GM12878 (cell line): ENCODE measurements around the gene RAB3C. TPM values are rescaled to one million over a fixed set of nuclear protein-coding genes. Genes with fewer than 3 reads are reported as not detected.

Experiments used
- ATAC-seq: fragments of 200-7000 bp; cut with Tn5 transposase; 3 replicates; pipeline ENCODE4 v1.9.1; 2020; ENCODE audit warnings: mild to moderate bottlenecking, moderate library complexity
- BruUV-seq: library from RNA; stranded (reverse); fragments of 400-500 nt; replicated peaks from 2 replicates; lab custom pipeline; 2021; lab: Mats Ljungman, UMichigan
- CTCF ChIA-PET: fragments of 300-600 bp; sonication (Branson Sonifier 250); formaldehyde crosslinking; extraction: SDS; loops from one replicate; lab custom pipeline; 2021; ENCODE audit warnings: inconsistent platforms; lab: Yijun Ruan, JAX
- POLR2A ChIA-PET: fragments of 350-600 bp; formaldehyde crosslinking; extraction: SDS; loops from one replicate; lab custom pipeline; 2021; ENCODE audit warnings: inconsistent platforms; lab: Charles Lee
- RAD21 ChIA-PET: fragments of 300-600 bp; sonication (Branson Sonifier 250); formaldehyde crosslinking; loops from one replicate; lab custom pipeline; 2023; ENCODE audit warnings: antibody characterized with exemption; ENCODE audit not compliant: unreplicated experiment; lab: Charles Lee
- SMC1A ChIA-PET: fragments of 300-600 bp; sonication (Branson Sonifier 250); formaldehyde crosslinking; loops from one replicate; lab custom pipeline; 2023; ENCODE audit not compliant: unreplicated experiment, uncharacterized antibody; lab: Charles Lee
- DNase-seq: peaks from one replicate; pipeline ENCODE4 v3.0.0-alpha.2; 2011; ENCODE audit warnings: low read depth, low spot score
- FAIRE-seq: peaks from 3 replicates; lab custom pipeline; 2011; peaks lifted over from hg19 to GRCh38; lab: Jason Lieb, UNC
- H2AFZ ChIP-seq: 2 replicates; pipeline ENCODE4 v1.6.0; 2011; ENCODE audit warnings: low read depth, low read length, control low read depth; ENCODE audit not compliant: control insufficient read depth
- H3K27ac ChIP-seq: 2 replicates; pipeline ENCODE4 v1.5.1; 2011; ENCODE audit warnings: control low read depth; ENCODE audit not compliant: control insufficient read depth, insufficient read depth
- H3K27me3 ChIP-seq, 2 experiments: replicated peaks in 1 of 2; 2 replicates each; pipeline versions ENCODE4 v1.6.0 to v1.6.1; 2011; ENCODE audit warnings: low read length in 1 of 2; ENCODE audit not compliant: control insufficient read depth in 2 of 2, insufficient read depth in 2 of 2
- H3K36me3 ChIP-seq, 2 experiments: 2 replicates each; pipeline ENCODE4 v1.5.1; 2011; ENCODE audit warnings: low read length in 1 of 2; ENCODE audit not compliant: control insufficient read depth in 2 of 2, insufficient read depth in 2 of 2
- H3K4me1 ChIP-seq: 2 replicates; pipeline ENCODE4 v1.6.1; 2011; ENCODE audit warnings: mild to moderate bottlenecking, low read length, moderate library complexity, mixed read lengths; ENCODE audit not compliant: control insufficient read depth, insufficient read depth
- H3K4me2 ChIP-seq: 2 replicates; pipeline ENCODE4 v1.6.0; 2011; ENCODE audit warnings: control low read depth; ENCODE audit not compliant: control insufficient read depth, insufficient read depth
- H3K4me3 ChIP-seq: fragments of 200-600 bp; sonication (generic); 2 replicates; pipeline ENCODE4 v1.5.1; 2016
- H3K79me2 ChIP-seq: 2 replicates; pipeline ENCODE4 v1.6.0; 2011; ENCODE audit warnings: low read length; ENCODE audit not compliant: control insufficient read depth, insufficient read depth
- H3K9ac ChIP-seq: 2 replicates; pipeline ENCODE4 v1.8.0; 2011; ENCODE audit warnings: low read length, control low read depth, mixed read lengths; ENCODE audit not compliant: control insufficient read depth, insufficient read depth
- H3K9me3 ChIP-seq: replicated peaks from 3 replicates; pipeline ENCODE4 v1.5.1; 2011; ENCODE audit warnings: mild to moderate bottlenecking, low read length; ENCODE audit not compliant: control insufficient read depth, insufficient read depth
- H4K20me1 ChIP-seq: 2 replicates; pipeline ENCODE4 v1.6.0; 2011; ENCODE audit not compliant: control insufficient read depth, insufficient read depth
- ATF2 ChIP-seq: IDR thresholded peaks from 2 replicates; pipeline ENCODE4 v1.6.1; 2012; ENCODE audit warnings: low read length, inconsistent platforms
- CBX5 ChIP-seq: sonication (generic); IDR thresholded peaks from 2 replicates; pipeline ENCODE4 v1.6.1; 2016; ENCODE audit warnings: low read depth, moderate library complexity, mild to moderate bottlenecking, inconsistent platforms
- IKZF1 ChIP-seq: fragments of 450-650 bp; conservative IDR thresholded peaks from 2 replicates; pipeline ENCODE4 v1.6.1; 2017; ENCODE audit warnings: antibody characterized with exemption, mild to moderate bottlenecking
- MEF2A ChIP-seq: IDR thresholded peaks from 2 replicates; pipeline ENCODE4 v1.6.1; 2011; ENCODE audit warnings: low read depth, mild to moderate bottlenecking, low read length, moderate library complexity; ENCODE audit not compliant: insufficient read depth
- NR2C2 ChIP-seq: IDR thresholded peaks from 2 replicates; pipeline ENCODE4 v1.6.1; 2011; ENCODE audit warnings: borderline replicate concordance, low read depth; ENCODE audit not compliant: control insufficient read depth, insufficient read length
- RELB ChIP-seq: fragments of 450-650 bp; IDR thresholded peaks from 2 replicates; pipeline ENCODE4 v1.6.1; 2017; ENCODE audit warnings: low read depth, mild to moderate bottlenecking, moderate library complexity
- SUPT20H ChIP-seq: IDR thresholded peaks from 2 replicates; pipeline ENCODE4 v1.6.1; 2011; ENCODE audit warnings: low read depth, mild to moderate bottlenecking, low read length, moderate library complexity, borderline replicate concordance; ENCODE audit not compliant: control insufficient read depth
- YBX1 ChIP-seq: fragments of 450-650 bp; IDR thresholded peaks from 2 replicates; pipeline ENCODE4 v1.6.1; 2016; ENCODE audit warnings: antibody characterized with exemption
- ZNF622 ChIP-seq: fragments of 450-650 bp; IDR thresholded peaks from 2 replicates; pipeline ENCODE4 v1.6.1; 2017; ENCODE audit warnings: mild to moderate bottlenecking, inconsistent platforms
- WGBS: methylation state at CpG from one replicate; pipeline ENCODE4 v1.1.6; 2016; ENCODE audit warnings: low lambda C conversion rate; ENCODE audit not compliant: insufficient replicate concordance, insufficient coverage; ENCODE audit errors: missing lambda C conversion rate; 5-methylcytosine and 5-hydroxymethylcytosine counted together
- in situ Hi-C: fragments of 300-500 bp; cut with MboI; formaldehyde crosslinking; loops from 9 replicates; pipeline ENCODE4 v1.14.3; 2018; ENCODE audit warnings: mixed read lengths
- intact Hi-C: fragments of 100-400 bp; cut with micrococcal nuclease; formaldehyde crosslinking; loops from one replicate; pipeline ENCODE4 v1.14.2; 2022; ENCODE audit not compliant: unreplicated experiment
- polyA plus RNA-seq, 11 experiments: library from polyadenylated mRNA; depleted of rRNA in 4 of 11; unstranded in 6 of 11; stranded (reverse) in 5 of 11; fragments of >200 nt; fragmentation: Nextera tagmentation in 4 of 11; fragmentation: Illumina TruSeq in 1 of 11; extraction: Ambion mirVana in 4 of 11; extraction: Trizol in 1 of 11; gene quantifications; 1 replicate in 1 of 11; 2 replicates in 10 of 11; pipeline versions ENCODE4 v1.2.1 to v1.2.3, GENCODE V29; 2011 to 2016; ENCODE audit warnings: inconsistent platforms in 2 of 11, missing spikeins in 2 of 11, low read depth in 1 of 11
- total RNA-seq, 4 experiments: library from RNA; depleted of rRNA in 3 of 4; stranded (reverse); fragments of >200 nt in 3 of 4; fragmentation: Illumina TruSeq in 1 of 4; extraction: Trizol in 1 of 4; gene quantifications; 2 replicates each; pipeline versions ENCODE4 v1.2.1 to v1.2.3, GENCODE V29; 2013 to 2021
- TF ChIP-seq, protein P1 (sequence below): fragments of 450-650 bp; IDR thresholded peaks from 2 replicates; pipeline ENCODE4 v1.6.1; 2017; ENCODE audit warnings: mild to moderate bottlenecking, moderate library complexity
- TF ChIP-seq, protein P2 (sequence below): fragments of 450-650 bp; IDR thresholded peaks from 2 replicates; pipeline ENCODE4 v1.6.1; 2018; ENCODE audit warnings: mild to moderate bottlenecking, low read depth, moderate library complexity; ENCODE audit not compliant: partially characterized antibody
- TF ChIP-seq, protein P3 (sequence below): fragments of 450-650 bp; IDR thresholded peaks from 2 replicates; pipeline ENCODE4 v1.6.1; 2016; ENCODE audit warnings: mild to moderate bottlenecking

The RAB3C gene
- total and polyA plus RNA-seq, 10 of the 15 experiments (the other 5 are each of a cell fraction or from before 2014, with no cell fraction given): not detected

DNA sequence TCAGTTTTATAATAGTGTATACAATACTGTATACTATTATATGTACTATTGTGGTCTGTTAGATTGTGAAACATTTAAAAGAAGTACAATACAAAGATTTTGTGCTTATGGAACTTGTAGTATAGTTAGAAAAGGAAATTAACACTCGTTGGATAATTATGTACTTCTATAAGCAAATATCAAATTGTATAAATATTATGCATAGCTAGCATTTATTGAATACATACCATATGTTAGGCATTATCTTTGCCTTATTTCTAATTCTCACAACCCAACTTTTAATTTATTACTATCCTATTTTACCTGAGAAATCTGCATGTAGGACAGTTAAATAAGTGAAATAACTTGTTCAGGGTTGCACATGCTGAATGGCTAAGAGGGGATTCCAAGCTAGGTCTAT, 37.5 kb downstream of the RAB3C start:
- BruUV-seq: no TSS peak

More for the DNA sequence above, 37.5 kb downstream of the RAB3C start:
- DNase-seq: no peak
- intact Hi-C loops: no loop called here
- no peak for ATAC-seq
- in situ Hi-C loops: no loop called here
- POLR2A ChIA-PET: no interaction called here
- no peak overlapping the region for H3K4me2 ChIP-seq
- no peaks in the 10 kb centered on the region for H3K79me2 ChIP-seq
- FAIRE-seq: no peak
- no peaks in the 10 kb centered on the region for H3K36me3 ChIP-seq
- SMC1A ChIA-PET: no interaction called here
- RAD21 ChIA-PET: no interaction called here
- no peaks in the 10 kb centered on the region for H3K27me3 ChIP-seq
- TF ChIP-seq IKZF1 (no peak), ATF2 (no peak), SUPT20H (no peak), MEF2A (no peak), CBX5 (no peak), RELB (no peak), ZNF622 (no peak), NR2C2 (no peak), YBX1 (no peak)
- TF ChIP-seq, protein P1, sequence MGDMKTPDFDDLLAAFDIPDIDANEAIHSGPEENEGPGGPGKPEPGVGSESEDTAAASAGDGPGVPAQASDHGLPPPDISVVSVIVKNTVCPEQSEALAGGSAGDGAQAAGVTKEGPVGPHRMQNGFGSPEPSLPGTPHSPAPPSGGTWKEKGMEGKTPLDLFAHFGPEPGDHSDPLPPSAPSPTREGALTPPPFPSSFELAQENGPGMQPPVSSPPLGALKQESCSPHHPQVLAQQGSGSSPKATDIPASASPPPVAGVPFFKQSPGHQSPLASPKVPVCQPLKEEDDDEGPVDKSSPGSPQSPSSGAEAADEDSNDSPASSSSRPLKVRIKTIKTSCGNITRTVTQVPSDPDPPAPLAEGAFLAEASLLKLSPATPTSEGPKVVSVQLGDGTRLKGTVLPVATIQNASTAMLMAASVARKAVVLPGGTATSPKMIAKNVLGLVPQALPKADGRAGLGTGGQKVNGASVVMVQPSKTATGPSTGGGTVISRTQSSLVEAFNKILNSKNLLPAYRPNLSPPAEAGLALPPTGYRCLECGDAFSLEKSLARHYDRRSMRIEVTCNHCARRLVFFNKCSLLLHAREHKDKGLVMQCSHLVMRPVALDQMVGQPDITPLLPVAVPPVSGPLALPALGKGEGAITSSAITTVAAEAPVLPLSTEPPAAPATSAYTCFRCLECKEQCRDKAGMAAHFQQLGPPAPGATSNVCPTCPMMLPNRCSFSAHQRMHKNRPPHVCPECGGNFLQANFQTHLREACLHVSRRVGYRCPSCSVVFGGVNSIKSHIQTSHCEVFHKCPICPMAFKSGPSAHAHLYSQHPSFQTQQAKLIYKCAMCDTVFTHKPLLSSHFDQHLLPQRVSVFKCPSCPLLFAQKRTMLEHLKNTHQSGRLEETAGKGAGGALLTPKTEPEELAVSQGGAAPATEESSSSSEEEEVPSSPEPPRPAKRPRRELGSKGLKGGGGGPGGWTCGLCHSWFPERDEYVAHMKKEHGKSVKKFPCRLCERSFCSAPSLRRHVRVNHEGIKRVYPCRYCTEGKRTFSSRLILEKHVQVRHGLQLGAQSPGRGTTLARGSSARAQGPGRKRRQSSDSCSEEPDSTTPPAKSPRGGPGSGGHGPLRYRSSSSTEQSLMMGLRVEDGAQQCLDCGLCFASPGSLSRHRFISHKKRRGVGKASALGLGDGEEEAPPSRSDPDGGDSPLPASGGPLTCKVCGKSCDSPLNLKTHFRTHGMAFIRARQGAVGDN: no peak
- TF ChIP-seq, protein P2, sequence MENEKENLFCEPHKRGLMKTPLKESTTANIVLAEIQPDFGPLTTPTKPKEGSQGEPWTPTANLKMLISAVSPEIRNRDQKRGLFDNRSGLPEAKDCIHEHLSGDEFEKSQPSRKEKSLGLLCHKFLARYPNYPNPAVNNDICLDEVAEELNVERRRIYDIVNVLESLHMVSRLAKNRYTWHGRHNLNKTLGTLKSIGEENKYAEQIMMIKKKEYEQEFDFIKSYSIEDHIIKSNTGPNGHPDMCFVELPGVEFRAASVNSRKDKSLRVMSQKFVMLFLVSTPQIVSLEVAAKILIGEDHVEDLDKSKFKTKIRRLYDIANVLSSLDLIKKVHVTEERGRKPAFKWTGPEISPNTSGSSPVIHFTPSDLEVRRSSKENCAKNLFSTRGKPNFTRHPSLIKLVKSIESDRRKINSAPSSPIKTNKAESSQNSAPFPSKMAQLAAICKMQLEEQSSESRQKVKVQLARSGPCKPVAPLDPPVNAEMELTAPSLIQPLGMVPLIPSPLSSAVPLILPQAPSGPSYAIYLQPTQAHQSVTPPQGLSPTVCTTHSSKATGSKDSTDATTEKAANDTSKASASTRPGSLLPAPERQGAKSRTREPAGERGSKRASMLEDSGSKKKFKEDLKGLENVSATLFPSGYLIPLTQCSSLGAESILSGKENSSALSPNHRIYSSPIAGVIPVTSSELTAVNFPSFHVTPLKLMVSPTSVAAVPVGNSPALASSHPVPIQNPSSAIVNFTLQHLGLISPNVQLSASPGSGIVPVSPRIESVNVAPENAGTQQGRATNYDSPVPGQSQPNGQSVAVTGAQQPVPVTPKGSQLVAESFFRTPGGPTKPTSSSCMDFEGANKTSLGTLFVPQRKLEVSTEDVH: no peak
- TF ChIP-seq, protein P3, sequence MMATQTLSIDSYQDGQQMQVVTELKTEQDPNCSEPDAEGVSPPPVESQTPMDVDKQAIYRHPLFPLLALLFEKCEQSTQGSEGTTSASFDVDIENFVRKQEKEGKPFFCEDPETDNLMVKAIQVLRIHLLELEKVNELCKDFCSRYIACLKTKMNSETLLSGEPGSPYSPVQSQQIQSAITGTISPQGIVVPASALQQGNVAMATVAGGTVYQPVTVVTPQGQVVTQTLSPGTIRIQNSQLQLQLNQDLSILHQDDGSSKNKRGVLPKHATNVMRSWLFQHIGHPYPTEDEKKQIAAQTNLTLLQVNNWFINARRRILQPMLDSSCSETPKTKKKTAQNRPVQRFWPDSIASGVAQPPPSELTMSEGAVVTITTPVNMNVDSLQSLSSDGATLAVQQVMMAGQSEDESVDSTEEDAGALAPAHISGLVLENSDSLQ: no peak
- no peak overlapping the region for H2AFZ ChIP-seq
- H3K27ac ChIP-seq: no peak overlapping the region
- WGBS: 0% methylated on average over 1 of the region's 1 CpG
- CTCF ChIA-PET: no interaction called here
- H4K20me1 ChIP-seq: no peaks in the 10 kb centered on the region
- H3K9me3 ChIP-seq: no peaks in the 10 kb centered on the region
- H3K9ac ChIP-seq: no peak overlapping the region
- H3K4me1 ChIP-seq: no peaks in the 10 kb centered on the region
- H3K4me3 ChIP-seq: no peak overlapping the region
